ENCODE data around the gene NAV2.

Gene NAV2

GRCh38 chr11:19829109-19829837 is 116.6 kb downstream of the NAV2 start:
- DNase-seq (ENCODE audit: low read depth in 2 of 2, low spot score in 1 of 2): no peak

- DNase-seq (ENCODE audit: low read depth in 2 of 2, low spot score in 1 of 2): no peak
These were observed 119.6 kb downstream of the NAV2 start for GRCh38 chr11:19832086-19832750.

DNA sequence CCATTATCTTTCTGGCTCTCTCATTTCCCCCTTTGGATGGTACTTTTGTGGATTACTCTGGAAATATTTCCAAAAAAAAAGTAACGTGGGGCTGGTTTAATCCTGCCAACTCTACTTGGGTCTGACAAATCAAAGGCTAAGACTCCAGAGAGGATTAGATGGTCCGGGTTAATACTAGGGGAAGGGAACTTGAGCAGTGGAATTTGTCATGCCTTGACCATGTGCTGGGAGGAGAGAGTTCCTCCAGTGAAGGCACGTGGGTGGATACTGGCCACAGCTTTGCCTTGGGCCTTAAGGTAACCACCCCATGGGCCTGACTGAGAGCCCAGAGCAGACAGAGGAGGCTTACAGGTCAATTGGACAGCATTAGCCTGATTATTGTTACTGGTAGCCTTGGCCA is 120.3 kb downstream of the NAV2 start:
- DNase-seq (ENCODE audit: low read depth in 2 of 2, low spot score in 1 of 2): no peak

DNA sequence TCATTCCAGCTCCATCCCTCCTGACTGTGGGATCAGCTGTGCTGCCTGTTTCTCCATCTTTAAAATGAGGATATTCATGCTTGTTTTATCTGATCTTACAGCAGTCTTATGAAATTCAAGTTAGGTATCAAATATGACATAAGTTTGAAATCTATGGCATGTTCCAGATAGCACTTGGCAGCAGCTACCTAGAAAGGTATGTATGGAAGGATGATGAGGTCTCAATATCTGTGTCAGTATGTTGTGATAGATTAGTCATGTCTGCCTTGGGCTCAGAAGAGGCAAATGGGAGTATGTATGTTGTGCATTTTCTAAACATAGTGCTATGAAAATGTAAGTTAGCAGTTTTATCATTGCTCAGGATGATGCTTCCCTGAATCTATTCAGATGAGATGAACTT is 122.1 kb downstream of the NAV2 start:
- DNase-seq (ENCODE audit: low read depth in 2 of 2, low spot score in 1 of 2): no peak

- no peak for DNase-seq (ENCODE audit: low read depth in 2 of 2, low spot score in 1 of 2)
These were observed 124.0 kb downstream of the NAV2 start for GRCh38 chr11:19836666-19837065.

GRCh38 chr11:19838994-19839768 is 126.5 kb downstream of the NAV2 start:
- DNase-seq (ENCODE audit: low read depth in 2 of 2, low spot score in 1 of 2): no peak

DNA sequence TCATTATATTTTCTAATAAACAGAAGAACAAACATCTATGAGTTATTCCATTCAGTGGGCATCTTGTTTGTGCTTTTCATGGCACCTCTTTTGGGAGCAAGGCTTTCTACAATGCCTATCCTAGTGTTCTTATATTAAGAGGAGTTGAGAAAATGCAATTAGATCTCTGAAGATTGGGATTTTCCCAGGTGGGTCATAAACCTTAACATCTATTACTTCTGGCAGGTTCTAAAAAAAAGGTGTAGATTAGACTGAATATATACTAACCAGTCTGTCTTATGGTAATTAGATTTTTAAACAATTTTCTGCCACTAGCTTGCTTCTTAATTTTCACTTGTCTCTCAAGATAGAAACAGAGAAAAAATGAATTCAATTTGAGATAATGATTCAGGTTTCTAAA is 128.3 kb downstream of the NAV2 start:
- DNase-seq (ENCODE audit: low read depth in 2 of 2, low spot score in 1 of 2): no peak

DNA sequence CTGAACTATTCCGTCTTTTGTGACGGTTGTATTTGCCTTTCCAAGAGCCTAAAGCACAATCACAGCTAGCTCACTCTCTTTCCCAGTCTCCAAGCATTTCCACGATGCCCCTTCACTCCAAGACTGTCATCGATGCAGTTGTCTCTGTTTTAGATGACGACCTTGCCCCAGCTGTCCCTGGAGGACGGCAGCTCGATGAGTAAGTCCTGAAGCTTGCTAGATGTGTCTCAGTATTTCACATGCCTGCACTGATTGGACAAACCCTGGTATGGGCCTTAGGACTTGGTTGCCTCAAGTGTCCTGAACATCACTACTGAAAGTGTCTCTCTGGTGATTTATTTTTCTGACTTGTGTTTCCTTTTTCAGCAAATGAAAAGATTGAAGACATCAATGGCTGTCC is 129.9 kb downstream of the NAV2 start:
- no peak for DNase-seq (ENCODE audit: low read depth in 2 of 2, low spot score in 1 of 2)

DNA sequence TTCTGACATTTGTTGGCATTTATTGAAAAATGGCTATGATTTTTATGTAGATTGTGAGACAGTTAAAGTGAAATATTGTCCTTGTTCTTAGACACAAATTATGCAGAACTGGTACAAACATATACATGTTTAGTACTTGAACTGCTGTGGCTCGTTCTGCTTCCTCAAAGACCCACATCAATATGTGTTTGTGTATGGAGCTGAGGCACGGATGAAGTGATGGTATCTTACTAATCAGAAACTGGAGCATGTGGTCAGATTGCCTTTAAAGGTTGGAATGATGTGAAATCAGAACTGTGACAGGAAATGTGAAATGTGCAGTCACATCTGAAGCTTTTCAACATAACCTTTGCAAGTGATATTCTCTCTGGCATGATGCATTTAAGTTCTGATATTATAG is 130.4 kb downstream of the NAV2 start:
- no peak for DNase-seq (ENCODE audit: low read depth in 2 of 2, low spot score in 1 of 2)

- no peak for DNase-seq (ENCODE audit: low read depth in 2 of 2, low spot score in 1 of 2)
These were observed 131.4 kb downstream of the NAV2 start for GRCh38 chr11:19844012-19844411.

DNA sequence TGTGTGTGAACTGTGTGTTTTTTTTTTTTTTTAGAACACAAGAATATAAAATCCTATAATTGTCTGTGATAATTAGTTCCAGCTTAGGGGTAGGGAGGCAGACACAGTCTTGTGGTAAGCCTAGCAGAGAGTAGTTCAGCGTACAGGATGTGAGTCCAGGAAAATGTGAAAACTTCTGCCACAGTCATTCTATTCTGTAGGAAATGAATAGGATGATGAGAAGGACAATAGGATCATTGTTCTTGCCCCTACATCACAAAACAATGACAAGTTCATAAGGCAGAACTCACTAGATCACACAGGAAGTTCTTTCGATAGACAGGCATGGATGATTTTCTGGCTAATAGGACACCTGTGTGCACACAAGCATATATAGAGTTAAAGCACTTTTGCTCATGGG is 132.2 kb downstream of the NAV2 start:
- no peak for DNase-seq (ENCODE audit: low read depth in 2 of 2, low spot score in 1 of 2)

DNA sequence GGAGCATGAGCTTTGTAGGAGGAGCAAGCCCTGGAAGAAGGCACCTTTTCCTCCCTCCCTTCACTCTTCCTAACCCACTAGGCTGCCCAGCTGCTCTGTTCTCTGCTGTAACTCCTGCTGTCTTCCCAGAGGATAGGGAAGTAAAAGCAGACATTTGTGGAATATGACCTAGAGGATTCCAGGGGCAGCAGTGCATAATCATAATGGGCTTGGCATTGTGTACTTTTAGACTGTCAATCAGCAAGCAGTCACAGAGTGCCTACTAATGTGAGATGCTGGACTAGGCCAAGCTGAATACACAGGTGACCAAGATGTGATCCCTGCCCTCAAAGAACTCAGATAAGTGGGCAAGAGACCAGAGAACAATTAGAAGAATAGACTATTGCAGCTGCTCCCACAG is 133.0 kb downstream of the NAV2 start:
- DNase-seq (ENCODE audit: low read depth in 2 of 2, low spot score in 1 of 2): no peak

DNA sequence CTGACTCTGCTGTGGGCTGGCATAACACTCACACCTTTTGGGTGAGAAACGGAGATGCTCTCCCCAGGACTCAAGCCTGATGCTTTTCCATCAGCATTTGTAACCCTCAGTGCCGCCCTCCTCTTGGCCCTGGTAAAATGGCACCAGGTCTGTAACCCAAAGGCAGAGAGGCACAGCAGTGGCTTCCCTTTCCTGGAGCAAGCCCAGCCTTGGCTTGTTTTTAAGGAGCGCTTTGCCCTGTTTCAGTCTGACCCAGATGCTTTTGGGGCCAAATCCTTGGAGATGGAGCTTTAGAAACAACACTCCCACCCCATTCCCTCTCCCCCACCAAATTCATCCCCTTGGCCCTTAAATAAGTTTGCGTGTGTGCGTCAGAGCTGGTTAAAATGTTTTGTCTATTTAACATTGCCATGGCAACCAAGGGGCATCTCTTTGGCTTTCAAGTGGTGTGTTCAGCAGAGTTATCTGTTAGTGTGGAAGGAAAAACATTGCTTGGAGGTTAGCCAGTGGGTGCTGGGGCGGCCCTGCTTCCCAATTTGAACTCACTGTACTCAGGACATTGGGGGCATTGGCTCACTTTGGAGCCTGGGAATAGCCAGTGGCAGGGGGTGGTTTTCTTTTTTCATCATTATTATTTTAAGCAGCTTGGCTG is 134.1 kb downstream of the NAV2 start:
- DNase-seq (ENCODE audit: low read depth in 2 of 2, low spot score in 1 of 2): no peak

GRCh38 chr11:19848219-19848618 is 135.6 kb downstream of the NAV2 start:
- no peak for DNase-seq (ENCODE audit: low read depth in 2 of 2, low spot score in 1 of 2)

GRCh38 chr11:19849107-19849789 is 136.6 kb downstream of the NAV2 start:
- DNase-seq (ENCODE audit: low read depth in 2 of 2, low spot score in 1 of 2): no peak

- DNase-seq (ENCODE audit: low read depth in 2 of 2, low spot score in 1 of 2): no peak
These were observed 137.4 kb downstream of the NAV2 start for GRCh38 chr11:19849947-19850593.

- DNase-seq (ENCODE audit: low read depth in 2 of 2, low spot score in 1 of 2): no peak
These were observed 139.7 kb downstream of the NAV2 start for GRCh38 chr11:19852288-19852687.

- no peak for DNase-seq (ENCODE audit: low read depth in 2 of 2, low spot score in 1 of 2)
These were observed 140.4 kb downstream of the NAV2 start for GRCh38 chr11:19853016-19853415.

DNA sequence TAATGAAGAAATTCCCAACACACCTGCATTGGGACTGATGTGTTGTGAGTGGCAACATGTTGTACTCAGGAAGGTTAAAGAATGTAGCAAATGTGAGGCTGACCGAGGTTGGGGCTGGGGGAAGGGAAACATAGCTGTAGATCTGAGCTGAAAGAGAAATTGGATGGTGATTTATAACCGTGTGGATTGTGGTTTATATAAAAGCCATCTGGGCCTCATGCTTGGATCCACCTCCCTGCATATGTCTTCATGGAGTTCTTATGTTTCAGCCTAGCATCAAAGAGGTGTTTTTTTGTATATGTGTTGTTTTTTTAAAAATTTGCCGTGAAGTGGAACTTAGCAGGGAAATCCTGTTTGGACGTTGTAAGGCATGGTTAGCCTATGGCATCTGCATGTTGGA is 141.3 kb downstream of the NAV2 start:
- no peak for DNase-seq (ENCODE audit: low read depth in 2 of 2, low spot score in 1 of 2)

- no peak for DNase-seq (ENCODE audit: low read depth in 2 of 2, low spot score in 1 of 2)
These were observed 148.5 kb downstream of the NAV2 start for GRCh38 chr11:19861171-19861570.

DNA sequence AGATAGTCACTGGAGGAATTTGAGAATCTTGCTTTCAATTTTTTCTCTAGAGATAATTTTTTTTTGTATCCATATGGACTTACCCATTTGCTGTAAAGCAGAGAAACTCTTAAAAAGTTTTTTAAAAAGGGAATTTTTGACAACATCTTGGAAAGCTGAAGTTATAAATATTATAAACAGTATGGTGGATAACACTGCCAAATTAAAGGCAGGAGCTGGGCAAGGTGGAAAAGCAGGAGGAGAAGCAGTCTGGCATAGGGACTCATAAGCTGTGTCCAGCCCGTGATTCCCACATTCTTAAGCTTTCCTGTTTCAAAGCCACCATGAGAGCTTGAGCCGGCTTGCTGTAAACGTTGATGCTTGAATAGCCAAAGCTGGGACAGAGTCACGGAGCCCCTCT is 149.5 kb downstream of the NAV2 start:
- DNase-seq (ENCODE audit: low read depth in 2 of 2, low spot score in 1 of 2): no peak

Measured in stimulated activated CD8-positive, alpha-beta memory T cell treated with anti-CD3 and anti-CD28 coated beads, Interleukin-4, amount 100 ng/mL, for 1 hour (primary cell).